Progenitor cell of endocrine pancreas (in vitro differentiated cells): Measurements from ENCODE around the gene VWA5B1. TPM values are rescaled to one million over a fixed set of nuclear protein-coding genes. Genes with fewer than 3 reads are reported as not detected.

ENCODE experiments used
- DNase-seq: peaks from one replicate; pipeline ENCODE4 v3.0.0; 2021; ENCODE audit warnings: low spot score; ENCODE audit not compliant: unreplicated experiment
- H3K27ac Mint-ChIP-seq: 2 replicates; pipeline ENCODE4 v1.8.0; 2021; ENCODE audit warnings: mild to moderate bottlenecking, moderate library complexity, mixed read lengths
- H3K27me3 Mint-ChIP-seq: 2 replicates; pipeline ENCODE4 v1.8.0; 2021; ENCODE audit warnings: mixed read lengths
- H3K36me3 Mint-ChIP-seq: 2 replicates; pipeline ENCODE4 v1.8.0; 2022; ENCODE audit warnings: mixed read lengths; ENCODE audit not compliant: insufficient read depth
- H3K4me1 Mint-ChIP-seq: 2 replicates; pipeline ENCODE4 v1.8.0; 2021; ENCODE audit warnings: low read depth, mixed read lengths
- H3K4me3 Mint-ChIP-seq: 2 replicates; pipeline ENCODE4 v1.8.0; 2021; ENCODE audit warnings: low read depth, mild to moderate bottlenecking, moderate library complexity, mixed read lengths
- H3K9me3 Mint-ChIP-seq: 2 replicates; pipeline ENCODE4 v1.8.0; 2021; ENCODE audit warnings: low read depth, mixed read lengths
- total RNA-seq: library from RNA; stranded (reverse); gene quantifications from 2 replicates; pipeline ENCODE4 v1.2.1, GENCODE V29; 2021
- TF ChIP-seq, protein P1 (sequence below): fragments of 200-600 bp; sonication (generic); IDR thresholded peaks from one replicate; pipeline ENCODE4 v1.5.0; 2021; ENCODE audit warnings: antibody characterized with exemption, mild to moderate bottlenecking; ENCODE audit not compliant: unreplicated experiment

VWA5B1 gene
- total RNA-seq, 1 donor from 2014 or later: 0.19 TPM

DNA sequence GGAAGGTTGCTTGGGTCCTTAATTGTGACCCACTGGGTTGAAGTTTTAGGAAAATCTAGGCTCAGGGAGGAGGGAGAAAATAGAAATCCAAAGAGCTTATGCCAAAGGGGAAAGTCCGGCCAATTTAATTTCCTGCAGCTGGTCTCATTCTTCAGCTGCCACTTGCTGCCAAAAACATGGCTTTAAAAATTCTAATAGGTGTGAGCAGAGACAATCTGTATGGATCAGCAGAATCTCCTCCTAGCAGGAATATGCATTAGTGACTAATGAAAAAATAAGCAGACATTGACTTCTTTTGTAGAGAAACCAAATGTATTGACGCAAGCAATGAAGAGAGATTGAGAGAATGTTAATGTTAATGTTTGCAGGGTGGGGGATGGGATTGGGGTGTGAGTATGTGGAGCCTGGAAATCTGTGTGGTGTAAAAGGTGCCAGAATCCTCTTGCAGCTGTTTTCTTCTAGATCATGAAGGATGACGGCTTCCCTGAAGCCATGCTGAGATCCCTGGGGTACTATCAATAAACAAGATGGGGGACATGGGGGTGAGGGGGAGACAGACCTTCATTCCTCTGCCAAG lies 35.3 kb downstream of the VWA5B1 start:
- Mint-ChIP-seq H3K27ac (no peak overlapping the region), H3K36me3 (no peaks in the 10 kb centered on the region), H3K4me1 (peaks cover 5% of the 10 kb centered on the region), H3K9me3 (no peaks in the 10 kb centered on the region), H3K4me3 (no peak overlapping the region), H3K27me3 (peaks cover 66% of the 10 kb centered on the region)
- DNase-seq: no peak
- TF ChIP-seq, protein P1, sequence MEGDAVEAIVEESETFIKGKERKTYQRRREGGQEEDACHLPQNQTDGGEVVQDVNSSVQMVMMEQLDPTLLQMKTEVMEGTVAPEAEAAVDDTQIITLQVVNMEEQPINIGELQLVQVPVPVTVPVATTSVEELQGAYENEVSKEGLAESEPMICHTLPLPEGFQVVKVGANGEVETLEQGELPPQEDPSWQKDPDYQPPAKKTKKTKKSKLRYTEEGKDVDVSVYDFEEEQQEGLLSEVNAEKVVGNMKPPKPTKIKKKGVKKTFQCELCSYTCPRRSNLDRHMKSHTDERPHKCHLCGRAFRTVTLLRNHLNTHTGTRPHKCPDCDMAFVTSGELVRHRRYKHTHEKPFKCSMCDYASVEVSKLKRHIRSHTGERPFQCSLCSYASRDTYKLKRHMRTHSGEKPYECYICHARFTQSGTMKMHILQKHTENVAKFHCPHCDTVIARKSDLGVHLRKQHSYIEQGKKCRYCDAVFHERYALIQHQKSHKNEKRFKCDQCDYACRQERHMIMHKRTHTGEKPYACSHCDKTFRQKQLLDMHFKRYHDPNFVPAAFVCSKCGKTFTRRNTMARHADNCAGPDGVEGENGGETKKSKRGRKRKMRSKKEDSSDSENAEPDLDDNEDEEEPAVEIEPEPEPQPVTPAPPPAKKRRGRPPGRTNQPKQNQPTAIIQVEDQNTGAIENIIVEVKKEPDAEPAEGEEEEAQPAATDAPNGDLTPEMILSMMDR: no peak

DNA sequence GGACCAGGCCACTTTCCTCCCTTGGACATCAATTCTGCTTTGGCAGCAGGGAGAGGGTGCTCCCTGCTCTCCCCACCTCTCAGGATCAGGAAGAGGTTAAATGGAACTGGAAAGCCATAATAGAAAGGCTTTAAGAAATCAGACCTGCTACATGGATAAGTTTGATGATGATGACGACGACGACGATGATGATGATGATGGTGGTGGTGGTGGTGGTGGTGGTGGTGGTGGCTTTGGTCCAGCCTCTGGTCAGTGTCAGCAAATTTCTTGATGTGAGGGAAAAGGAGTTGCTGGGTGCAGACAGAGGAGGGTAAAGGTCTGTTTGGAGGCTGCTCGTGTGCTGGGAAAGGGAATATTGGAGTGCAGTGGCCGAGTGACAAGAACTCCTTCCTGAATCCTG lies 36.8 kb downstream of the VWA5B1 start:
- Mint-ChIP-seq H3K9me3 (no peaks in the 10 kb centered on the region), H3K36me3 (no peaks in the 10 kb centered on the region), H3K4me3 (no peak overlapping the region), H3K4me1 (peaks cover 3% of the 10 kb centered on the region), H3K27me3 (peaks cover 55% of the 10 kb centered on the region), H3K27ac (no peak overlapping the region)
- TF ChIP-seq, protein P1: no peak
- DNase-seq: no peak

DNA sequence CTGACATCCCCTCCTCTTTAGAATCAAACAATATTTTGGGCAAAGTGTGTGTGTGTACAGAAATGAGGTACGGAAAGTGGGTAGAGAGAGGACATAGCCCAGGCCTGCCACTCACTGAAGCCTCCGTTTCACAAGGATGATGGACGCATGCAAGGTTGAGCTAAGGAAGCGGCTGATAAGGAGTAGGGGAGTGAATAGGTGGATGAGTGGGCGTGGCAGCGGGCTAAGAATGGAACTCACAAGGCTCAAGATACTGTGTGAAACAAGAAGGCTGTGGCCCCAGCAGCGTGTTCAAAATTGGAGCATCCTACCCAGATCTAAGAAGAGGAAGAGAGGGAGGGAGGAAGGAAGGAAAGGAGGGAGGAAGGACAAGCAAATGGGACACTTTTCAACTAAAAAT lies 37.5 kb downstream of the VWA5B1 start:
- Mint-ChIP-seq H3K36me3 (no peaks in the 10 kb centered on the region), H3K27ac (no peak overlapping the region), H3K27me3 (peaks cover 48% of the 10 kb centered on the region), H3K9me3 (no peaks in the 10 kb centered on the region), H3K4me1 (peaks cover 3% of the 10 kb centered on the region), H3K4me3 (no peak overlapping the region)
- no peak for DNase-seq
- TF ChIP-seq, protein P1: no peak

DNA sequence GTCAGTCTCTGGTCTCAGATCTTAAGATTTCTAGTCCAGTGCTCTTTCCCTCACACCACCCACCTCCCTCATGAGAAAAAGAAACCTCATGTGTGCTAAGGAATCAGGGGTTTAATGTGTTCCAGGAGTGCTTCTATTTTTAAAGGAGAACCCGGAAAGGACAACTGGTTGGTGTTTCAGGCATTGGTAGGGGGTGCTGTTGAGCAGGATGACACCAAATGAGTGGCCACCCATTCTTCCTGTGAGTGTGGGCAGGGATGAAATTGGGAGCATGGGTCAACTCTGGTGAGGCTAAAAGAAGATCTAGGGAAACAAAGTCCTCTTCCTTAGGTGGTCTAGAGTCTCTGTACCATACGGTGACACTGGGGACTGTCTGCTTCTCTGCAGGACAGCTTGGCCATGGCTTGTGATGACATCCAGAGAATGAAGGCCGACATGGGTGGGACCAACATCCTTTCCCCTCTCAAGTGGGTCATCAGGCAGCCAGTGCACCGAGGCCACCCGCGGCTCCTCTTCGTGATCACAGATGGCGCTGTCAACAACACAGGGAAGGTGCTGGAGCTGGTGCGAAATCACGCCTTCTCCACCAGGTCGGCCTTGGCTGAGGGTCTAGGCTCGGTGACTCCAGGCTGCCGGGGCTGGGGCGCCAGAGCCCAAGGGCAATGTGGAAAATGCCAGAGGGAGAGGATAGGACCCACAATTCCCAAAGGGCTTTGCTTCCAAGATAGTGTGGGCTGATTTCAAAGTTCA lies 39.3 kb downstream of the VWA5B1 start:
- H3K27ac Mint-ChIP-seq: no peak overlapping the region
- TF ChIP-seq, protein P1: no peak
- no peak for DNase-seq
- H3K36me3 Mint-ChIP-seq: no peaks in the 10 kb centered on the region
- H3K27me3 Mint-ChIP-seq: peaks cover 42% of the 10 kb centered on the region
- no peaks in the 10 kb centered on the region for H3K9me3 Mint-ChIP-seq
- H3K4me3 Mint-ChIP-seq: no peak overlapping the region
- H3K4me1 Mint-ChIP-seq: peaks cover 3% of the 10 kb centered on the region

DNA sequence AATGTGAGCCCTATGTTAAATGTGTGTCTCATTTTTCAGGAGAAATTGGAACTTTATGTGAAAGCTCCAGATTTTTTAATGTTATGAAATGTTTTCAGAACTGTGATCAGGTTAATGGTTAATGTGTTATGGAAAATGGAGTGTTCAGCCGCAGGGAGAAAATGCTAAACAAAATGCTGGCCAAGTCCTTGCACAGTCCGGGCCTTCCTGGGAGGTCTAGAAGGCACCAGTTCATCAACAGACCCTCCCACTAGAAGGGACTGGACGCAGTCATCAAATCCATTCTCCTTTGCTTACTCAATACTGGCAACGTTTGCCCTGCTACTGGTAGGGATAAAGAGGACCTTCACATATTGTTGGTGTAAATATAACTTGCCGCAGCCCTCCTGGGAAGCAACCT lies 43.4 kb downstream of the VWA5B1 start:
- no peak overlapping the region for H3K27ac Mint-ChIP-seq
- H3K36me3 Mint-ChIP-seq: no peaks in the 10 kb centered on the region
- no peak overlapping the region for H3K4me3 Mint-ChIP-seq
- no peak for DNase-seq
- H3K27me3 Mint-ChIP-seq: peaks cover 32% of the 10 kb centered on the region
- TF ChIP-seq, protein P1: no peak
- H3K9me3 Mint-ChIP-seq: no peaks in the 10 kb centered on the region
- H3K4me1 Mint-ChIP-seq: no peaks in the 10 kb centered on the region
